GM12892 (cell line): Measurements from ENCODE around the gene MMS19.

Source experiments
- POLR2A ChIP-seq: IDR thresholded peaks from 2 replicates; pipeline ENCODE4 v1.6.1; 2011; ENCODE audit warnings: low read depth, low read length, control low read depth
- POLR2AphosphoS5 ChIP-seq: IDR thresholded peaks from 2 replicates; pipeline ENCODE4 v1.6.1; 2011; ENCODE audit warnings: low read depth, low read length, control low read depth
- TAF1 ChIP-seq: IDR thresholded peaks from 2 replicates; pipeline ENCODE4 v1.6.1; 2011; ENCODE audit warnings: low read depth, mild to moderate bottlenecking, control low read depth, low read length, borderline replicate concordance

DNA sequence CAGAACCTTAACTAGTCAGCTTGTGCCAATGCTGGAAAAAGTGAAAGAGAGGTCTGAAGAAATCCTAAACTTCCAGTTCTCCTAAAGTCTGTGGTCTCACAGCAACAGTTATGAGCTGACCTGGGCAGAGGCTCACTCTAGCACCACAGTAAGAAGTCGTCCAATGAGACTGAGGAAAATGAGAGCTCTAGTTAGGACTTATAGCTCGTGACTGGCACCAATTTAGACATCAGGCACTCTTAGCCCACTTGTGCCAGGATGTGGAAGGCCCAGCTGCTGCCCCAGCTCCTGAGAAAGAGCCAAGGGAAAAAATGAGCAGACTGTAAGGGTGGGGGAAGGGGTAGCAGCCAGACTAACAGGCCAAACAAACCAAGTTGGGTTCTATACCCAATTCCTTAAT is 7.6 kb downstream of the MMS19 start:
- no peak for TF ChIP-seq POLR2A
- no peak for TF ChIP-seq TAF1
- TF ChIP-seq POLR2AphosphoS5: no peak
